CD4-positive, alpha-beta T cell (primary cell): Measurements from ENCODE around the gene TMEM132E. TPM values are rescaled to one million over a fixed set of nuclear protein-coding genes. Genes with fewer than 3 reads are reported as not detected.

ENCODE experiments used
- ATAC-seq: fragments of 200-7000 bp; cut with Tn5 transposase; one replicate; pipeline ENCODE4 v1.10.0; 2022; ENCODE audit warnings: mild to moderate bottlenecking; ENCODE audit not compliant: poor library complexity
- CTCF ChIA-PET: fragments of 350-600 bp; sonication (Branson Sonifier 250); formaldehyde crosslinking; loops from one replicate; lab custom pipeline; 2021; ENCODE audit warnings: antibody characterized with exemption, inconsistent platforms; lab: Charles Lee
- POLR2A ChIA-PET: fragments of 350-600 bp; sonication (Branson Sonifier 250); formaldehyde crosslinking; loops from one replicate; lab custom pipeline; 2021; ENCODE audit warnings: antibody characterized with exemption, inconsistent platforms; lab: Charles Lee
- DNase-seq, 14 experiments: peaks; one replicate each; pipeline ENCODE4 v3.0.0-alpha.2; 2013 to 2020; ENCODE audit warnings: mixed read lengths in 2 of 14
- H3K27ac ChIP-seq, 2 donors: one replicate each; pipeline versions ENCODE4 v1.5.1 to v1.7.0; 2013; ENCODE audit warnings: low read length in 2 of 2, low read depth in 1 of 2, mild to moderate bottlenecking in 1 of 2
- H3K27me3 ChIP-seq, 2 experiments: 1 replicate in 1 of 2; 2 replicates in 1 of 2; pipeline versions ENCODE4 v1.6.1 to v1.7.0; 2013; ENCODE audit warnings: low read length in 2 of 2, control low read depth in 1 of 2, mild to moderate bottlenecking in 1 of 2, moderate library complexity in 1 of 2; ENCODE audit not compliant: insufficient read depth in 2 of 2, control insufficient read depth in 1 of 2
- H3K36me3 ChIP-seq: one replicate; pipeline ENCODE4 v1.6.1; 2013; ENCODE audit warnings: low read length, control low read depth; ENCODE audit not compliant: insufficient read depth
- H3K4me1 ChIP-seq: one replicate; pipeline ENCODE4 v1.6.1; 2013; ENCODE audit warnings: low read length, control low read depth; ENCODE audit not compliant: insufficient read depth
- H3K4me3 ChIP-seq: one replicate; pipeline ENCODE4 v1.5.1; 2013; ENCODE audit warnings: mild to moderate bottlenecking, low read length, moderate library complexity
- H3K9me3 ChIP-seq, 2 experiments: 1 replicate in 1 of 2; 2 replicates in 1 of 2; pipeline versions ENCODE4 v1.6.1 to v1.7.0; 2013; ENCODE audit warnings: low read length in 2 of 2, mild to moderate bottlenecking in 2 of 2, control low read depth in 1 of 2, moderate library complexity in 1 of 2; ENCODE audit not compliant: control insufficient read depth in 1 of 2, insufficient read depth in 1 of 2
- H3K27ac Mint-ChIP-seq: one replicate; pipeline ENCODE4 v1.8.0; 2020; ENCODE audit warnings: mixed read lengths
- H3K27me3 Mint-ChIP-seq: one replicate; pipeline ENCODE4 v1.8.0; 2021; ENCODE audit warnings: mixed read lengths
- H3K36me3 Mint-ChIP-seq: one replicate; pipeline ENCODE4 v1.8.0; 2021; ENCODE audit warnings: low read depth, mixed read lengths
- H3K4me1 Mint-ChIP-seq: one replicate; pipeline ENCODE4 v1.8.0; 2021; ENCODE audit warnings: low read depth, mixed read lengths
- H3K4me3 Mint-ChIP-seq: one replicate; pipeline ENCODE4 v1.8.0; 2020; ENCODE audit warnings: mild to moderate bottlenecking, mixed read lengths
- H3K9me3 Mint-ChIP-seq: one replicate; pipeline ENCODE4 v1.8.0; 2020; ENCODE audit warnings: mixed read lengths
- intact Hi-C, 2 experiments: fragments of 100-400 bp; cut with DNase I in 1 of 2; cut with micrococcal nuclease in 1 of 2; formaldehyde crosslinking; loops; one replicate each; pipeline versions ENCODE4 v1.15.1 to v1.9.0; 2023 to 2025; cut with DNase I, micrococcal nuclease
- total RNA-seq, 174 experiments: library from RNA in 2 of 174; stranded (reverse) in 2 of 174; gene quantifications; one replicate each; pipeline ENCODE4 v1.2.3 and lab custom pipeline; 2021 to 2026
- TF ChIP-seq, protein P1 (sequence below): fragments of 200-600 bp; IDR thresholded peaks from one replicate; pipeline ENCODE4 v1.8.0; 2022; ENCODE audit warnings: antibody characterized with exemption, mild to moderate bottlenecking

The TMEM132E gene
- total RNA-seq, 2 experiments from 2014 or later, result 0.05 TPM; not detected in 1

DNA sequence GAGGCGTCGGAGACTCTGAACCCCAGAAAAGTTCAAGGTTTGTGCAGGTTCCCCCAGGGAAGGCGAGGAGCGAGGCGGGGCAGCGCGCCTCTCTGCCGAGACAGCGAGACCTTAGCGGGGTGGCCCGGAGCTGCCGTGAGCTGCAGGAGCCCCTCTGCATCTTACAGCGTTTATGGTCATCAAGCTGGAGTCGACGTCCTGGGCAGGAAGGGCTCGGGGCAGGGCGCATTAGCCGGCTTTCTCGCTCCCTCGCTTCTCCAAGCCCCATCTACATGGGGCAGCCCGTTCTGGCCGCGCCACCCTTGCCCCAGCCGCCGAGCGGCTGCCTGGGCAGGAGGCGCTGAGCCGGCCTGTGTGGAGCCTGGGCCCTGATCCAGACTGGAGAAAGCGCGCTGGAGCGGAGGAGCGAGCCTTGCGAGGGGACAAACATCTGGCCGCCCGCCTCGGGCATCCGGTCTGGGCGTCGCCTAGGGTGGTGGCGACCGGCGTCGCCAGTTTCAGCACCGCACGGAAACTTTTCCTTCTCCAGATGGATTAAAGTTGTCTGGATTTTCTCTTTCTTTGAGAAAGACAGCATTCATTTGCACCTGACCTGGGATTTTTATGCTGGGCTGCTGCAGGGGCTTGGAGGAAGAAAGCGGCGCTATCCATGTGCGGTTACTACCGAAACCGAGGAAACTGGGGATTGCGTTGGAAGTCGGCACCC, 750 bp downstream of the TMEM132E start:
- Histone ChIP-seq H3K4me1 (peaks cover 31% of the 10 kb centered on the region), H3K9me3 (peaks cover 0 to 22% of the 10 kb centered on the region in 2 experiments), H3K4me3 (peak overlapping the region; percentile 22), H3K27me3 (peaks cover 70 to 88% of the 10 kb centered on the region in 2 experiments), H3K27ac (no peak overlapping the region), H3K36me3 (no peaks in the 10 kb centered on the region)
- H3K36me3 Mint-ChIP-seq, result no peaks in the 10 kb centered on the region
- TF ChIP-seq, protein P1, sequence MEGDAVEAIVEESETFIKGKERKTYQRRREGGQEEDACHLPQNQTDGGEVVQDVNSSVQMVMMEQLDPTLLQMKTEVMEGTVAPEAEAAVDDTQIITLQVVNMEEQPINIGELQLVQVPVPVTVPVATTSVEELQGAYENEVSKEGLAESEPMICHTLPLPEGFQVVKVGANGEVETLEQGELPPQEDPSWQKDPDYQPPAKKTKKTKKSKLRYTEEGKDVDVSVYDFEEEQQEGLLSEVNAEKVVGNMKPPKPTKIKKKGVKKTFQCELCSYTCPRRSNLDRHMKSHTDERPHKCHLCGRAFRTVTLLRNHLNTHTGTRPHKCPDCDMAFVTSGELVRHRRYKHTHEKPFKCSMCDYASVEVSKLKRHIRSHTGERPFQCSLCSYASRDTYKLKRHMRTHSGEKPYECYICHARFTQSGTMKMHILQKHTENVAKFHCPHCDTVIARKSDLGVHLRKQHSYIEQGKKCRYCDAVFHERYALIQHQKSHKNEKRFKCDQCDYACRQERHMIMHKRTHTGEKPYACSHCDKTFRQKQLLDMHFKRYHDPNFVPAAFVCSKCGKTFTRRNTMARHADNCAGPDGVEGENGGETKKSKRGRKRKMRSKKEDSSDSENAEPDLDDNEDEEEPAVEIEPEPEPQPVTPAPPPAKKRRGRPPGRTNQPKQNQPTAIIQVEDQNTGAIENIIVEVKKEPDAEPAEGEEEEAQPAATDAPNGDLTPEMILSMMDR, result no peak
- DNase-seq, result no peak
- ChIA-PET POLR2A (interaction anchor here (1.1 kb wide), 1 partner anchor 57 kb away, joined by 4 read pairs; no protein-coding TSS in a partner anchor), CTCF (no interaction called here)
- peaks cover 85% of the 10 kb centered on the region for H3K27me3 Mint-ChIP-seq
- intact Hi-C loops, result loop anchor here in 1 of 2 experiments (5.0 kb wide), 1 partner anchor 537 kb away; the partner anchor contains the start of gene RAD51D
- H3K4me1 Mint-ChIP-seq, result no peaks in the 10 kb centered on the region
- H3K27ac Mint-ChIP-seq, result no peak overlapping the region
- no peaks in the 10 kb centered on the region for H3K9me3 Mint-ChIP-seq
- peak overlapping the region; percentile 51 for H3K4me3 Mint-ChIP-seq
- ATAC-seq, result no peak

DNA sequence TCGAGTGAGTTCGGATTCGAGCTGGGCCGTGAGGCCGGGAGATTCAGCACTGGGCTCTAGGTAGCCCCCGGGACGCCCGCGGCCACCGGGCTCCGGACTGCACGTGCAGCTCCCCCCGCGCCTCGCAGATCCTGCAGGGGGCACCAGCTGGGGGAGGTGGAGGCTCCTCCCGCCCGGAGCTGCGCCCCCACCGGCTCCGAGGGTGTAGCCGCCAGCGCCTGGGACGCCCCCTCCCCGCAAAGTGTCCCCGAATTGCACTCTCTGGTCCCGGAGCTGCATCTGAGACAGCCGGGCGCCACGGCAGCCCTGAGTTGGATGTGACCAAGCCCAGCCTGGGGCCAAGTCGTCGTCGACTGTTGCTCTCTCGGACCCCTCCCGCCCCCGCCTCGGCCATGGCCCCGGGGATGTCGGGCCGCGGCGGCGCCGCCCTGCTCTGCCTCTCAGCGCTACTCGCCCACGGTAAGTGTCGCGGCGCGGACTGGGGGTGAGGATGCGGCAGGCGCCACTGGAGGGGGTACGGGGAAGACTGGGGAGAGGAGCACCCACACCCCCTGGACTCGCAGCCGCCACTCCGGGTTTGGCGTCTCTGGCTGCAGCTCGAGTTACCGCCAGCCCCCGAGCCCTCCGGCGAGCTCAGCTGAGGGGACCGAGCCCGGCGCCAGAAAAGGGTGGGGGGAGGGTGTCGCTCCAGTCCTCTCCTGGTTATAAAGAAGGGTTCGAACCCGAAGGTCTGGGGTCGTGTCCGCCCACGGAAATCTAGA, 1.5 kb downstream of the TMEM132E start:
- peak overlapping the region; percentile 51 for H3K4me3 Mint-ChIP-seq
- Histone ChIP-seq H3K27ac (no peak overlapping the region), H3K4me3 (peak overlapping the region; percentile 22), H3K36me3 (no peaks in the 10 kb centered on the region), H3K27me3 (peaks cover 70 to 94% of the 10 kb centered on the region in 2 experiments), H3K9me3 (peaks cover 0 to 22% of the 10 kb centered on the region in 2 experiments), H3K4me1 (peaks cover 32% of the 10 kb centered on the region)
- TF ChIP-seq, protein P1, result no peak
- peak; percentile 29 for ATAC-seq
- peak in 3 of 14 experiments; percentile 6 to 19 (median 10) for DNase-seq
- ChIA-PET CTCF (no interaction called here), POLR2A (interaction anchor here (1.1 kb wide), 1 partner anchor 57 kb away, joined by 4 read pairs; no protein-coding TSS in a partner anchor)
- H3K36me3 Mint-ChIP-seq, result no peaks in the 10 kb centered on the region
- intact Hi-C loops, result loop anchor here in 1 of 2 experiments (5.0 kb wide), 1 partner anchor 536 kb away; the partner anchor contains the start of gene RAD51D
- H3K27ac Mint-ChIP-seq, result no peak overlapping the region
- no peaks in the 10 kb centered on the region for H3K4me1 Mint-ChIP-seq
- H3K27me3 Mint-ChIP-seq, result peaks cover 81% of the 10 kb centered on the region
- H3K9me3 Mint-ChIP-seq, result no peaks in the 10 kb centered on the region

DNA sequence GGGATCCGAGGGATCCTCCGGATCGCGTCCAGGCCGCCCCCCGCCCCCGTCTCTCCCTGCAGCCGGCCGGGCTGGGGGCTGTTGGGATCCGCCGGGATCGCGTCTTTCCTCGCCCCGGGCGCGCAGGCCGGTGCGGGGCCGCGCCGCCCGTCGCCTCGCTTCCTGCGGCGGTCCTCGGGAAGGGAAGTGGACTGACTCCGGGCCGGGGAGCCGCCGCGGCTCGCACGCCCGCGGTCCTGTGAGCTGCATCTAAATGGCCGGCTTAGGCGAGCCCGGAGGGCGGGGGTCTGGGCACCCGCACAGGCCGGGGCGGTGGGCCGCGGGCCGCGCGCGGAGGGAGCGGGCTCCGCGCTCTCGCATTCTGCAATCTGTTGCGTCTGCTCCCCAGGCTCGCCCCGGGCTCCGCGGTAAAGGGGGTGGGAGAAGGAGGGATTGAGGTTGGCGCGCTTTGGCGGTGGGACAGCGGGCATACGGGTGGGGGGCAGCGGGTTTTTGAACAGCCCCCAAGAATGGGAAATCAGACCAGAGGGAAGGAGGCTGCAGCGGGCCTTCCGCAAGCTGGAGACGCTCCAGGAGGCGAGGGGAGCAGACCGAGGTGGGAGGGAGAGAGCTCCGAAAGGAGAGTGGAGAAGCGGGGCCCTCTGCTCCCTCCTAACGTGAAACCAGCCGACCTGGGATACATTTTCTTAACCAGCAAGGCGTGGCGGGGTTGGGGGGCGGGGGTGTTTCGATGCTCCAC, 2.2 kb downstream of the TMEM132E start:
- Histone ChIP-seq H3K4me3 (no peak overlapping the region), H3K27me3 (peaks cover 73 to 91% of the 10 kb centered on the region in 2 experiments), H3K9me3 (peaks cover 0 to 22% of the 10 kb centered on the region in 2 experiments), H3K4me1 (peaks cover 32% of the 10 kb centered on the region), H3K36me3 (no peaks in the 10 kb centered on the region), H3K27ac (no peak overlapping the region)
- ChIA-PET CTCF (no interaction called here), POLR2A (no interaction called here)
- TF ChIP-seq, protein P1, result no peak
- no peak for DNase-seq
- Mint-ChIP-seq H3K36me3 (no peaks in the 10 kb centered on the region), H3K9me3 (no peaks in the 10 kb centered on the region), H3K27ac (no peak overlapping the region), H3K4me1 (no peaks in the 10 kb centered on the region), H3K27me3 (peaks cover 74% of the 10 kb centered on the region), H3K4me3 (peak overlapping the region; percentile 25)
- intact Hi-C loops, result loop anchor here in 1 of 2 experiments (5.0 kb wide), 1 partner anchor 536 kb away; the partner anchor contains the start of gene RAD51D
- ATAC-seq, result no peak
